ENCODE data around the gene GLRX2. TPM values are rescaled to one million over a fixed set of nuclear protein-coding genes. Genes with fewer than 3 reads are reported as not detected.
A peak's percentile ranks its signal among the peaks of the same experiment; 100 is the strongest.

GLRX2 gene
- polyA plus RNA-seq, 1 of the 3 experiments (the other 2 are of a cell fraction) = 12.8 TPM

- WGBS (ENCODE audit: low lambda C conversion rate) = 0% methylated on average over 9 of the region's 9 CpGs
- Histone ChIP-seq H2AFZ (ENCODE audit: low read depth) (0 out of 2 replicates have a peak overlapping the region, but pooled peaks have one; percentile 73), H3K79me2 (ENCODE audit: insufficient read depth) (peaks cover 89% of the 10 kb centered on the region), H3K36me3 (replicated peaks in 1 of 2; ENCODE audit: control insufficient read depth in 1 of 2, insufficient read depth in 2 of 2, low read length in 1 of 2) (peaks cover 10 to 14% of the 10 kb centered on the region in 2 experiments), H3K4me3 (ENCODE audit: low read depth in 2 of 2, low read length in 1 of 2) (peak overlapping the region; percentile 85 to 99), H3K4me2 (peak overlapping the region; percentile 91), H3K4me1 (ENCODE audit: control insufficient read depth in 1 of 2, insufficient read depth in 2 of 2, low read depth in 1 of 2, low read length in 1 of 2) (peaks cover 19 to 23% of the 10 kb centered on the region in 2 experiments; a peak in 3 of 4 replicates), H3K9me2 (no peaks in the 10 kb centered on the region), H3K9ac (peak overlapping the region; percentile 98), H3K27ac (ENCODE audit: low read depth in 2 of 2, low read length in 1 of 2) (peak overlapping the region; percentile 98 to 99), H4K20me1 (ENCODE audit: insufficient read depth) (peaks cover 29% of the 10 kb centered on the region), H3K9me3 (no peaks in the 10 kb centered on the region), H3F3A (replicated peaks; ENCODE audit: insufficient read depth) (peaks cover 14% of the 10 kb centered on the region), H3K27me3 (ENCODE audit: insufficient read depth) (no peaks in the 10 kb centered on the region)
- ChIA-PET POLR2A (no interaction called here), CTCF (no interaction called here)
- TF ChIP-seq FOXJ3 (CRISPR knock-in tag; IDR thresholded peaks at IDR 0.05) (no peak), TAF1 (IDR thresholded peaks at IDR 0.05; ENCODE audit: borderline replicate concordance, low read depth, low read length) (peak; percentile 66; the same call in 1 of the 2 replicates), PBX3 (IDR thresholded peaks at IDR 0.05) (no peak), MEF2A (IDR thresholded peaks at IDR 0.05; ENCODE audit: borderline replicate concordance, low read depth) (no peak), EZH2phosphoT487 (IDR thresholded peaks at IDR 0.05; ENCODE audit: borderline replicate concordance, low read depth) (no peak), NRF1 (IDR thresholded peaks at IDR 0.05; ENCODE audit: low read depth, low read length) (peak; percentile 42; the same call in 1 of the 2 replicates), ZBTB33 (IDR thresholded peaks at IDR 0.05; ENCODE audit: borderline replicate concordance, low read depth) (0 out of 2 replicates have a peak, but pooled peaks have one; percentile 19), MXI1 (IDR thresholded peaks at IDR 0.05; ENCODE audit: low read depth, low read length) (0 out of 2 replicates have a peak, but pooled peaks have one; percentile 3), EP300 (IDR thresholded peaks at IDR 0.05; ENCODE audit: borderline replicate concordance in 1 of 2, low read depth in 1 of 2, low read length in 1 of 2) (no peak)
- DNase-seq = no peak
Measured at GRCh38 chr1:193060115-193060403, 45.2 kb downstream of the GLRX2 start.

GRCh38 chr1:193059282-193060114 lies 45.7 kb downstream of the GLRX2 start, which contains the start of the genes RO60 and UCHL5:
RO60 (plus strand) TSS chr1:193059612; CDS start chr1:193069055, 9,443 bp downstream.
UCHL5 (minus strand) TSS chr1:193059360; CDS start chr1:193059260, 100 bp downstream.
- Histone ChIP-seq H3K4me3 (ENCODE audit: low read depth in 2 of 2, low read length in 1 of 2) (peak within 1 kb of the TSS; percentile 85 to 99), H3K4me1 (ENCODE audit: control insufficient read depth in 1 of 2, insufficient read depth in 2 of 2, low read depth in 1 of 2, low read length in 1 of 2) (peaks cover 19 to 23% of the 10 kb centered on the region in 2 experiments; a peak in 3 of 4 replicates), H3K79me2 (ENCODE audit: insufficient read depth) (peaks cover 89% of the 10 kb centered on the region), H3K9me3 (no peaks in the 10 kb centered on the region), H3K27ac (ENCODE audit: low read depth in 2 of 2, low read length in 1 of 2) (peak within 1 kb of the TSS; percentile 98 to 99), H3K9me2 (no peaks in the 10 kb centered on the region), H3K27me3 (ENCODE audit: insufficient read depth) (no peaks in the 10 kb centered on the region), H4K20me1 (ENCODE audit: insufficient read depth) (peaks cover 27% of the 10 kb centered on the region), H3K4me2 (peak within 1 kb of the TSS; percentile 91), H3F3A (replicated peaks; ENCODE audit: insufficient read depth) (peaks cover 14% of the 10 kb centered on the region), H3K36me3 (replicated peaks in 1 of 2; ENCODE audit: control insufficient read depth in 1 of 2, insufficient read depth in 2 of 2, low read length in 1 of 2) (peaks cover 14 to 16% of the 10 kb centered on the region in 2 experiments), H3K9ac (peak within 1 kb of the TSS; percentile 98), H2AFZ (ENCODE audit: low read depth) (peak within 1 kb of the TSS; percentile 73)
- ChIA-PET POLR2A (interaction anchor here (1.0 to 1.3 kb wide), 2 partner anchors 46 to 62 kb away, joined by 4 to 5 read pairs; partner anchors contain the start of genes CDC73 and GLRX2), CTCF (interaction anchor here (1.0 to 2.5 kb wide), 4 partner anchors 10 to 585 kb away, joined by 3 to 10 read pairs (median 4); partner anchors contain the start of gene CDC73)
- WGBS (ENCODE audit: low lambda C conversion rate) = 2% methylated on average over 59 of the region's 74 CpGs
- DNase-seq = peak; percentile 93
- TF ChIP-seq ZBTB33 (IDR thresholded peaks at IDR 0.05; ENCODE audit: borderline replicate concordance, low read depth) (peak; percentile 87), TAF1 (IDR thresholded peaks at IDR 0.05; ENCODE audit: borderline replicate concordance, low read depth, low read length) (peak; percentile 78), USF1 (IDR thresholded peaks at IDR 0.05; ENCODE audit: borderline replicate concordance, low read depth) (peak; percentile 64), RCOR1 (IDR thresholded peaks at IDR 0.05; ENCODE audit: low read length) (peak; percentile 51), EZH2phosphoT487 (IDR thresholded peaks at IDR 0.05; ENCODE audit: borderline replicate concordance, low read depth) (no peak), ELF1 (IDR thresholded peaks at IDR 0.05) (peak; percentile 88), CHD2 (IDR thresholded peaks at IDR 0.05; ENCODE audit: low read length, partially characterized antibody) (peak; percentile 91), USF2 (IDR thresholded peaks at IDR 0.05; ENCODE audit: borderline replicate concordance, low read depth, low read length) (no peak), SMC3 (IDR thresholded peaks at IDR 0.05; ENCODE audit: low read depth, low read length) (no peak), FOXM1 (IDR thresholded peaks at IDR 0.05; ENCODE audit: low read depth) (no peak), RXRA (IDR thresholded peaks at IDR 0.05; ENCODE audit: borderline replicate concordance, low read depth) (no peak)
